Stimulated activated CD4-positive, alpha-beta T cell treated with anti-CD3 and anti-CD28 coated beads, Interleukin-1b, Interleukin-23, amount 100 ng/mL, for 1 hour (primary cell): ENCODE results near the gene PIF1.

ENCODE experiments used
- DNase-seq, 2 donors: peaks; one replicate each; pipeline ENCODE4 v3.0.0-alpha.2; 2020; ENCODE audit warnings: low read depth in 2 of 2

The PIF1 gene, protein sequence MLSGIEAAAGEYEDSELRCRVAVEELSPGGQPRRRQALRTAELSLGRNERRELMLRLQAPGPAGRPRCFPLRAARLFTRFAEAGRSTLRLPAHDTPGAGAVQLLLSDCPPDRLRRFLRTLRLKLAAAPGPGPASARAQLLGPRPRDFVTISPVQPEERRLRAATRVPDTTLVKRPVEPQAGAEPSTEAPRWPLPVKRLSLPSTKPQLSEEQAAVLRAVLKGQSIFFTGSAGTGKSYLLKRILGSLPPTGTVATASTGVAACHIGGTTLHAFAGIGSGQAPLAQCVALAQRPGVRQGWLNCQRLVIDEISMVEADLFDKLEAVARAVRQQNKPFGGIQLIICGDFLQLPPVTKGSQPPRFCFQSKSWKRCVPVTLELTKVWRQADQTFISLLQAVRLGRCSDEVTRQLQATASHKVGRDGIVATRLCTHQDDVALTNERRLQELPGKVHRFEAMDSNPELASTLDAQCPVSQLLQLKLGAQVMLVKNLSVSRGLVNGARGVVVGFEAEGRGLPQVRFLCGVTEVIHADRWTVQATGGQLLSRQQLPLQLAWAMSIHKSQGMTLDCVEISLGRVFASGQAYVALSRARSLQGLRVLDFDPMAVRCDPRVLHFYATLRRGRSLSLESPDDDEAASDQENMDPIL

DNA sequence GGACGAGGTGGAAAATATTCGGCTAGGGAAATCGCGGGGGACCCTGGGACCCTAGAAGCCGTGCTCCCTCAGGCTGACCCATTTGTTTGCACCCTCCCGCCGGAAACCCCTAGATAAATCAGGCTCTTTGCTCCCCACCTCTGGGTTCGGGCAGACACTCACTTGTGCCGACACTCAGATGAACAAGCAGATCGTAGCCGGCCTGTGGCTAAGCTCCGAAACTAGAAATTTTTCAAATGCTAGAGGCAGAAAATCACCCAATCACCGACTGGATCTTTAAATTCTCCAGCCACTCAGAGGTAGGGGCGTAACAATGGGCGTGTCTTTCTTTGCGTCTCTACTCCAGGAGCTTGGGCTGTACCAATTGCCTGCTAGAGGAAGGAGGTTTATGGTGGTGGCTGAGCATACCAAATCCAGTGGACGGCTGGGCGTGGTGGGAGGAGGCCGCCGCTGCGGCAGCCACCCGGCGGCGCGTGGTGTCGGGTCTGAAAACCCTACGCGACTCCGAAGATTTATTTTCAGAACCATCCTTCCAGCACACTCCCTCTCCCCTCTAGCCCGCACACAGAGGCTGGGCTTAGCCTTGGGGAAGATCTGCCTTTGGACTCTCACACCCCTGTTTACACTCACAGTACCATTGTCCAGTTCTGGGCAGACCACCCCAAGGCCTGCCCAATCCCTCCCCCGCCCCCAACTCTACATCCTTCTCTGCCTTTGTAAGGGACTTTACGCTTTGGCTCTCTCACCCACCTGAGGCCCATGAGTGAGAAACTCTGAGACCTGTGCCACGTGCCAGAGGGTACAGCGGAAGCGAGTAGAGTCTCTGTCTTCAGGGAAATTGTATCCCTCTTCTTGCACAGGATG, at the start of gene PIF1:
Gene PIF1, minus strand, starts transcription at position 217 of the 864 bp plus-strand sequence. CDS start 1,312 bp downstream, outside the sequence.
- peak; percentile 60 to 68 for DNase-seq

DNA sequence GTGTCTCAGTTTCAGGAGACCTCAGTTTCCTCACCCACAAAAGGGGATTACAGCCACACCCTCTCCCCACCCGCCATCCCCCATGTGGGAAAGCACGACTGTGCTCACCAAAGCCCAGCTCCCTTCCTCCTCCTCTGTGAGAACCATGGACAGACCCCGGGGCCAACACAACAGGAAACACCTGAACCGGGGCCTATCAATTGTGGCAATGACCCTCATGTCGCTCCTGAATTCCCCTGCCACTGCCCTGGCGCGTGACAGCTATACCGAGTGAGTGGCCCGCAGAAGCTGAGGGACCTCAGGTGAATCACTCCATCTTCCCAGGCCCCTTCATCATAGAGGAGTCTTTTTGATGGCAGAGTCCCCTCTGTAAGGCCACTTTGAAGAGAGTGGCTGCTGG, 44.9 kb upstream of the PIF1 start:
- DNase-seq: no peak

DNA sequence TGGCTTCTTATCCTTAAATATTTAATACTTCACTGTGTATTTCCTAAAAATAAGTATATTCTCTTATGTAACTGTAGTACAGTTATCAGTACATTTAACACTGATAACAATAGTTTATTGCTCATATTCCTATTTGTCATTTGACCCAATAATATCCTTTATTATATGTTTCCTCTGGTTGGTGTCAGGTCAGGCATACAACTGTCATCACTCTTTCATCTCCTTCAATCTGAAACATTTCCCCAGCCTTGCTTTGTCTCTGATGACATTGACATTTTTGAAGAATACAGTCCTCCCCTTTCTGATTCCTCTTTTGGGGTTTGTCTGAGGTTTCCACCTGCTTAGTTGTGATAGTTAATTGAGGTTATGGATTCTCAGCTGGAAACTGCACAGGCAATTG, 44.1 kb upstream of the PIF1 start:
- DNase-seq: no peak

DNA sequence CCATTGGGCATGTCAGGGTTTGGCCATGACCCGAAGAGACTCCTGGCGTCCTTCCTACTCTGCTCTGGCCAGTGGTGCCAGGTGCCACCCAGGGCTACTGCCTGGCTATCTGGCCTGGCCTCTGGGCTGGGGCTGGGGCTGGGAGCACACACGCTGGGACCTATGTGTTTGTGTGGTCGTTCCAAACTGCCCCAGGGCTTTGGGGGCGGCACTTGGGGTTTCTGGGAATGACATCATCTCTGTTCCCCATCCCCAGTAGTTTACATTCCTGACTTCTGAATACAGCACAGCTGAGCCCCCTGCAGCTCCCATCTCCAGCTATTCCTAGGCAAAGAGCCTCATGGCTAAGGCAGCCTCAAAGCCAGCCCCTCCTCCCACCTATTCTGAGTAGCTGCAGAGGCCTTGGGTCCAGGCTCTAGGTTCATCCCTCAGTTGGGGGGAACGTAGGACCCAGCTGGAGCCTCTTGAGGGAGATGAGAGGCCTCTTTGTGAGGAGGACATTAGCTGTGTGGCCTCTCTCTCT, 40.6 kb upstream of the PIF1 start:
- DNase-seq: no peak

DNA sequence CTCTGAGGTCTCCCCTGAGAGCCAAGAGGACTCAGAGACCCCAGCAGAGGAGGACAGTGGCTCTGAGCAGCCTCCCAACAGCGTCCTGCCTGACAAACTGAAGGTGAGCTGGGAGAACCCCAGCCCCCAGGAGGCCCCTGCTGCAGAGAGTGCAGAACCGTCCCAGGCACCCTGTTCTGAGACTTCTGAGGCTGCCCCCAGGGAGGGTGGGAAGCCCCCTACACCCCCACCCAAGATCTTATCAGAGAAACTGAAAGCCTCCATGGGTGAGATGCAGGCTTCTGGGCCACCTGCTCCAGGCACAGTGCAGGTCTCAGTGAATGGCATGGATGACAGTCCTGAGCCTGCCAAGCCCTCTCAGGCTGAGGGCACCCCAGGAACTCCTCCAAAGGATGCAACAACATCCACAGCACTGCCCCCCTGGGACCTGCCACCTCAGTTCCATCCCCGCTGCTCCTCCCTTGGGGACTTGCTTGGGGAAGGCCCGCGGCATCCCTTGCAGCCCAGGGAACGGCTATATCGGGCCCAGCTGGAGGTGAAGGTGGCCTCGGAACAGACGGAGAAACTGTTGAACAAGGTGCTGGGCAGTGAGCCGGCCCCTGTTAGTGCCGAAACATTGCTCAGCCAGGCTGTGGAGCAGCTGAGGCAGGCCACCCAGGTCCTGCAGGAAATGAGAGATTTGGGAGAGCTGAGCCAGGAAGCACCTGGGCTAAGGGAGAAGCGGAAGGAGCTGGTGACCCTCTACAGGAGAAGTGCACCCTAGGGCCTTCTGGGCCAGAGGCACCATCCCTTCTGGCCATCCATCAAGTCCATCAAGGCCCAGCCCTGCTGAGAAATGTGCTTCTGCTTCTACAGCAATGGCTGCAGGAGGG, 39.9 kb upstream of the PIF1 start:
- no peak for DNase-seq

DNA sequence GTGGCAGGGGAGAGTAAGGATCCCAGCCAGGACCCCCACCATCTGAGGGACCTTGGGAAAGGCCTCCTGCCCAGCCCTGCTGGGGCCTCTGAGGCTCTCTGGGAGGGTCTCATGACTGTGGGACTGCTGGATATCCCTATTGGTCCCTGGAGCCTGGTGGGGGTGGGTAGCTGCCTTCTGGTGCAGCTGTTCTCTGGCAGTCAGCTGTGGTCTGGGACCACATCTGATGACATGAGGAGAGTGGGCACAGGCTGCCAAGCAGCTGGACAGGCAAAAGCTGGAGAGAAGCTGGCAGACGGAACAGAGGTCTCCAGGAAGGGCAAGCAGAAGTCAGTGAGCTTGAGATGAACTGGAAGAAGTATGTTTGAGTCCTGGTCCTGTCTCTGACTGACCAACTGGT, 38.6 kb upstream of the PIF1 start:
- no peak for DNase-seq

DNA sequence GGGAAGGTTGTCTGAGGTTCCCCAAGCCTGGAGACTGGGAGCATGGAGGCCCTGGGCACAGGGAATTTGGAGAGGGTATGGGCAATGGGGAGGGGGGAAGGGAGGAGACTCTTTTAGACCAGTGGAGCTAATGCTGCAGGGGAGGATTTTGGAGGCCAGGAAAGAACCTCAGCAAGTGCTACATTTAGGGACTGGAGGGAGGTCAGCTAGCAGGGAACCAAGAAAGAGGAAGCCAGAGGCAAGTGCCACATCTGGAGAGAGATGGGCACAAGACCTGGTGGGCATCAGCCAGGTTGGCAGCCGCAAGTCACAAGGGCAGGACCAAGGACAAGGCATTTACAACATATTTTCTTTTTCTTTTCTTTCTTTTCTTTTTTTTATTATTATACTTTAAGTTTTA, 37.0 kb upstream of the PIF1 start:
- no peak for DNase-seq

DNA sequence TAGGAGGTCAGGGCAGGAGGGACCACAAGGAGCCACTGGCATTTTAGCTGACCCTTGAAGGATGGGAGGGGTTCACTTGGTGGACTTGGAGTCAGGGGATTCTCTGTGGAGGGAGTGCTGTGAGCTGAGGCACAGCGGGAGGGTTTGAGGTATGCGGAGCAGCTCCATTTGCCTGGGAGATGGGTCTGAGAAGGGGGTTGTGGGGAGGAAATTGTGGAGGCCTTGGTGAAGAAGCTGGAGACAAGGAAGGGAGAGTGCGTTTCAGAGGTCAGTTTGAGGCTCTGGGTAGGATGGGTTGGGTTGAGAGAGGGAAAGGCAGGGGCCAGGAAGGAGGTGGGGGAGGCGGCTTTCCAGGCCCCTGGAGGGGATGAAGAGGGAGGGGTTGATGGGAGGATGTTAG, 36.5 kb upstream of the PIF1 start:
- DNase-seq: no peak

DNA sequence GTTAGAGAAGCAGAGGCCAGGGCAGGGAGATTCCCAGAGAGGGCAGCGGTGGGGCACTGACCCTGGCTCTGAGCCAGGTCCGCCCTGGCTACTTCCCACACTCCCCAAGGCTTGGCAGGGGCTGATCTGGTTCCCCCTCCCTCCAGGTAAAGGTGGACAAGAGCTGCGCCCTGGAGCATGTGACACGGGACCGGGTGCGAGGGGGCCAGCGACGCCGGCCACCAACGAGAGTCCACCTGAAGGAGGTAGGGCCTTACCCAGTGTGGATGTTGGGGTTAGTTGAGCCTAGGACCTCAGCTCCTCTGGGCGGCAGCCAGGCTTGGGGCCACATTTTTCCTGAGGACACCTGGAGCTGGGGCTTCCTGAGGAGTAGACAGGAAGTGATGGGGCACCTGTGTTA, 35.9 kb upstream of the PIF1 start:
- DNase-seq: no peak

DNA sequence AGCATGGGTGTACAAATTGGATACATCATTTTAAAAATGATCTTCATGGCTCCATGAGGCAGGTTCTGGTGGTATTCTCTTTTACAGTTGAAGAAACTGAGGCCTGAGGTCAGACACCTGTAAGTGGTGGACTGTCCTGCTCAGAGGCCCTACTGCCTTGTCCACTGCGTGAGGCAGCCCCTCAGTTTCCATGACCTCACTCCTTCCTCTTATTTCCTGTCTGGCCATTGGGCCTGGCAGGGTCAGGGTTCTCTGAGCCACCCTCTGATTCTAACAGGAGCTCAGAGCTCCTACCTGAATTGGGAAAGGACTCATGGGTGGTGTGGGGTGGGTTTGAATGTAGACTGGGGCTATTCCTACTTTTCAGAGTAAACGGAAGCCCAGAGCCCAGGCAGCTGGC, 33.8 kb upstream of the PIF1 start:
- DNase-seq: no peak

DNA sequence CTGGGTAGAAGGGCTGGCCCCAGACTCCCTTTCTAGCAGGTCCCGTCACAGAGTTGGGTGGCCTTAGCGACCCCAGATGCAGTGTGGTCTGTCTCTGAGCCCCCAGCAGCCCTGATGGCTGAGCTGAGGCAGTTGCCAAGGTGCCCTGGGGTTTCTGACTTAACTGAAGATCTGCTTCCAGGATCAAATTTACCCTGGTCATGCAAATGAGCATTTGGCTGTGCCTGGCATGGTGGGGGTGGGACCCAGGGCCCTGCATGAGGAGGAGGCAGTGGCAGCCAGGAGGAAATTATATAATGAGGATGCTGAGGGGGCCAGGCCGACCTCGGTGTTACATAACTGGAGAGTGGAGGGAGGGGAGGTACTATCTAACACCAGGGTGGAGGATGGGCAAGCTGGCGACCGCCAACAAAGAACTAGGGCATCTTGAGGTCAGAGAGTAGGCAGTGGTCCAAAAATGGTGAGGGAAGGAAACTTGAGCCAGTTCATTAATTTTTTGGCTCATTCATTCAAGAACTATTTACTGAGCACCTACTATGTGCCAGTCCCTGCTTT, 32.7 kb upstream of the PIF1 start:
- no peak for DNase-seq

DNA sequence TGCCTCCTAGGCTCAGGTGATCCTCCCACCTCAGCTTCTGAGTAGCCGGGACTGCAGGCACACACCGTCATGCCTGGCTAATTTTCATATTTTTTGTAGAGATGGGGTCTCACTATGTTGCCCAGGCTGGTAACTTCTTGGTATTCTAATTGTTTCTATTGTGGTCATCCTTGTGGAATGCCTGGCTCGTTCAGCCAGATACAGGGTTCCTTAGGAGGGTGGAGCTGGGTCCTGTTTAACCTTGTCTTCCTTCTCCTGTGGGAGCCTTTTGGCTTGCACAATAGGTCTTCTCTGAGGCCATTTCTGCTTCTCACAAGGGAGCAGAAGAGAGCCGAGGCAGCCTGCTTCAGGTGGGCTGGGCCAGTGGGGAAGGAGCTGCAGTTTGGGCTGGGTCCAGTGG, 32.0 kb upstream of the PIF1 start:
- no peak for DNase-seq

DNA sequence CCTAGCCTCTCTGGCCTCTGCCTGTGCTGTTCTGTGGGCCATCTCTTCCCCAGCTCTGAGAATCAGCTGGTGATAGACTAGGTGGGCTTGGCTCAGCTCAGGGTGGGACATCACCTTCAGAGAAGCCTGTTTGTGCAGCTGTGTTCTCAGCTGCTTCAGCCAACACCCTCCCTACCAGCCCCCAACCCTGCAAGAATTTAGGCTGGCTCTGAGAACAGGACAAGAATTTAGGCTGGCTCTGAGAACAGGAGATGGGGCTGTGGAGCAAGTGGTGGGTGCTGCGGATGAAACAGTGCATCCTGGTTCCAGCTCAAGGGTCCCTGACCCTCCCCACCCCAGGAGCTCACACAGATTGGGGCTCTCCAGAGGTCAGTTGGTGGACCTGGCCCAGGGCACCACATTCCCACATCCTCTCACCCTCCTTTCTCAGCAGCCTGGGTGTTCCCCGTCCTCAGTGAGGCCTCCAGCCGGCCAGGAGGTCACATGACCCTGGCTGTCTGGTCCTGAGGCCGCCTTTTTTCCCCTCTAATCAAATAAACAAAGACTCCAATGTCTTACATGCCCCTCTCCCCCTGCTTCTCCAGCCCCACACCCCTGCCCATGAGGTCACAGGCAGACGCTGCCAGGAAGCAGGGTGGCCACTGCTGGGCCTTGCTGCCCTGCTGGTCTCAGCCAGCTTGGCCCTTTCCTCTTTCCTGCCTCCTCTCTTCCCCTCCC, 31.1 kb upstream of the PIF1 start:
- DNase-seq: no peak

DNA sequence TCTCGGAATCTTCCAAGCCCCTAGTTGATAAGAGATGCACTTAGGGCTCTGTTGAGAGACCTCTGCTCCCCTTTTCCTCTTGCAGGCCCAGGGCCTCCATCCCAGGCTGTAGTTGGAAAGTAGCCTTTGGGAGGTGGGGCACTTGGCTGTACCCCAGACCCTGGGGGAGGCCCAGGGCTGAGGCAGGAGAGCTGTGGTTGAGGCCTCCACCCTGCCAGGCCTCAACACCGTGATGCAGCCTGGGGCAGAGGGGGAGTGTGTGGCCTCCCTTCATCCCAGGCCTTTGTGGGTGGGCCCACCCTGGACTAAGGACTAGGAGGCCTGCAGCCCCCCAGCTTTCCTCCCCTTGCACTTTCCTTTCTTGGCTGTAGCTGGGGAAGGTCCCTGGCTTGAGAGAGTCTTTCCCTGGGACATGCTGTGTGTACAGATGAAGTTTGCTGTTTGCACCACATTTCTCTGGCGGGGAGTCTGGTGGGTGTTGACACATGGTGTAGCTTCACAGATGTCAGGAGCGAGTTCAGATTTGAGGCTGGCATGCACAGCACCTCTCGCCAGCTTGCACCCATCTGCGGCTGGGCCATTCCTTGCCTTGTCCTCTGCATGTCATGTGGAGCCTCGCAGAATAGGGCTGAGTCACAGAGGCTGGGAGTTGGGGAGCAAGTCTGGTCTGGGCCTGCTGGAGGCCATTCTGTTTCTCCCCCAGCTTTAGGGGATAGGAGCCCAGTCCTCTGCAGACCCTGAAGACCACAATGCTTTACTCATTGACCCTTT, 29.9 kb upstream of the PIF1 start:
- DNase-seq: no peak

DNA sequence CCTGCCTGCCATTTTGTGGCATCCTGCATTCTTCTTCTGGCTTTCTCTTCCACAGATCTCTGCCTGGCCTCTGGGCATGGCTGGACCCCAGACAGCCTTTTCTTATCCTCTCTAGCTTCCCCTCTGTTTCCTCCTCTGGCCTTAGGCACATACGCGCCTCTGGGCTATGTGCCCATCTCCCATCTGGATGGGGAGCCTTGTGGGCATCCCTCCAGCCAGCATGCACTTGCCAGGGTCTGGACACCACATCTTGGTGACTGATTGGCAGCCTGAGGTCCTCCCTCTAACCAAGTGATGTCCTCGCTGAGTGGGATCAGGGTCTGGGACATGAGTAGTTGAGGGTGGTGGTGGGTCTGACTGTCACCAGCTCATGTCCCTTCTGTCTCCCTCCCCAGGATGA, 29.1 kb upstream of the PIF1 start:
- DNase-seq: no peak

DNA sequence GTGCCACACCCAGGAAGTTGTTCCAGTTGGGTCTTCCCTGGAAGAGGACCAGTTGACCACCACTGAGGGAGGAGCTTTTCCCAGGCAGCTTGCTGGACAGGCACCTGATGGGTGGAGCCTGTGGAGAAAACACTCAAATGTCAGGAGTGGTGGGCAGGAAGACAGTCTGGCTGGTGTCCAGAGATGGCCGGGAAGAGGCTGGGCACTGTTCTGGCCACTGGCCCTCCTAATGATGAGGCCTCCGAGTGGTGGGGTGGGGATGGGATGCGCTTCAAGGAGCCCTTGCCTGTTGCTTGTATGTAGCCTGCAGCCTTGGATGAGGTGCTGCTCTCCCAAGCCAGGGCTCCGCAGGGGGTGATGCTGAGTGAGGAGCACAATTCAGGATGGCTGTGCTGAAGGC, 28.6 kb upstream of the PIF1 start:
- no peak for DNase-seq

DNA sequence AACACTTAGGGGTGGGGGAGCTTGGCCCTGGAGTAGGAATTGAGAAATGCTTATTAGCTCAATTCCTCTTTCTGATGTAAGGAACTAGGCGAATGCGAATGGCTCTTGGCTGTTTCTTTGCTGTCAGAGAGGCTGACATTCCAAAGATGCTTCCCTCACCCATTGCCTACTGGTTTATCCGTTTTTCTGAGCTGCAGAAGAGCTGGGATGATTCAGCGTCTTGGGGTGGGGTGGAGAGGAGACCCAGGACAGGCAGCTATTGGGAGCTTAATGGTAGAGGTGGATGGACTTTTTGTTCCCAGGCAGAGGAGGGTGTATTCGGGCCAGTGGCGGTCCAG, 26.0 kb upstream of the PIF1 start:
- DNase-seq: no peak

DNA sequence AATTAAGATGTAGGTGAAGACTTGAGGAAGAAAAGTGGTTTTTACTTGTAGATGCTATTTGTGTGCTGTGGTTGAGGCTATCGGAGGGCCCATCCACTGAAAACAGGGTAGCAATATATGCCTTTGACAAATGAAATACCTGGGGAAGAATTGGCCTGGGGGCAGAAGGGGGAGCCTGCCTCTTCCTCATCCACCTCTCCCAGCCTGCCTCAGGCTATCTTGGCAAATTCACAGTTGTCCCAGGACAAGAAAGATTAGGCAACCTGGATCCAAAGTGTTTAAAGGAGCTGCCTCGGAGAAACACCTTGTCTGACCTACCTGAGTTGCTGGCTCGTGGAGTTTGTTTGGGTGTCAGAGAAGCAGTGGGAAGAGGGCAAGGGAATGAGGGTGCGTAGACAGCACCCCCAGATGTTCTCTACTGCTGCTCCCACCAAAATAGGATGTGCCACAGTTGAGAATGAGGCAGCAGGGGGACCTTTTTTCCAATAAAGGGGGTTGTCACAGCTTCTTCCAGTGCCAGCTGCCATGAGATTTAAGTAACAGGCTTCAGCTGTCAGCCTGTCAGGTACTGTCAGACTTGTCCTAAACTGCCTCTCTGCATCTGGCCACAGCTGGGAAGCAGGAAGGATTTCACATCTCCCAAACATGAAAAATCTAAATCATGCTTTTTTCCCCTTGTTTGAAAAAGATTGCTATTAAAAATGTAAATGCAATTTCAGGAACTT, 25.5 kb upstream of the PIF1 start:
- DNase-seq: no peak
